Measurements from ENCODE around the gene FMR1NB. TPM values are rescaled to one million over a fixed set of nuclear protein-coding genes. Genes with fewer than 3 reads are reported as not detected.

FMR1NB gene
- total and polyA plus RNA-seq, 2 of the 8 experiments (the other 6 are each of a cell fraction or from before 2014, with no cell fraction given) = not detected

GRCh38 chrX:147958291-147958690, 22.8 kb upstream of the FMR1NB start (continued):
- TF ChIP-seq SIN3A (conservative IDR thresholded peaks at IDR 0.05 in 1 of 2, IDR thresholded peaks at IDR 0.05 in 1 of 2; ENCODE audit: low read depth in 1 of 2, low read length in 2 of 2) (no peak), SUZ12 (IDR thresholded peaks at IDR 0.05; ENCODE audit: low read length) (no peak), SIX5 (IDR thresholded peaks at IDR 0.05; ENCODE audit: low read depth, low read length) (no peak), ZNF274 (IDR thresholded peaks at IDR 0.05; ENCODE audit: borderline replicate concordance, extremely low read depth, low read length) (no peak), GTF2F1 (IDR thresholded peaks at IDR 0.05; ENCODE audit: borderline replicate concordance, low read depth, low read length) (no peak)
